Transverse colon (tissue), 4 donors: ENCODE data around the gene ZBTB46. TPM values are rescaled to one million over a fixed set of nuclear protein-coding genes. Genes with fewer than 3 reads are reported as not detected.

Source experiments
- DNase-seq: peaks from one replicate; pipeline ENCODE4 v3.0.0-alpha.2; 2019
- H3K27ac ChIP-seq, 4 donors: fragments of 200-600 bp; sonication (generic); 2 replicates each; pipeline ENCODE4 v1.5.1; 2016 to 2018; ENCODE audit warnings: inconsistent platforms in 4 of 4
- H3K27me3 ChIP-seq: fragments of 200-600 bp; sonication (generic); 2 replicates; pipeline ENCODE4 v1.5.1; 2017; ENCODE audit warnings: inconsistent platforms
- H3K36me3 ChIP-seq, 4 donors: fragments of 200-600 bp; sonication (generic); 2 replicates each; pipeline ENCODE4 v1.5.1; 2017 to 2019; ENCODE audit warnings: inconsistent platforms in 4 of 4
- H3K4me1 ChIP-seq, 4 donors: fragments of 200-600 bp; sonication (generic); 2 replicates each; pipeline ENCODE4 v1.5.1; 2017 to 2020; ENCODE audit warnings: inconsistent platforms in 4 of 4
- H3K4me3 ChIP-seq, 4 donors: fragments of 200-600 bp; sonication (generic); 1 replicate in 1 of 4; 2 replicates in 3 of 4; pipeline versions ENCODE4 v1.5.1 to v1.6.1; 2017 to 2019; ENCODE audit warnings: inconsistent platforms in 4 of 4
- H3K9me3 ChIP-seq, 2 donors: fragments of 200-600 bp; sonication (generic); 2 replicates each; pipeline ENCODE4 v1.5.1; 2017 to 2019; ENCODE audit warnings: inconsistent platforms in 2 of 2
- CTCF ChIP-seq, 5 experiments: fragments of 200-600 bp in 3 of 5; fragments of 450-650 bp in 2 of 5; sonication (generic) in 3 of 5; IDR thresholded peaks; 1 replicate in 2 of 5; 2 replicates in 3 of 5; pipeline ENCODE4 v1.5.1; 2016 to 2017; ENCODE audit warnings: antibody characterized with exemption in 5 of 5, inconsistent platforms in 3 of 5, mild to moderate bottlenecking in 2 of 5, moderate library complexity in 1 of 5
- EP300 ChIP-seq: sonication (generic); formaldehyde crosslinking; IDR thresholded peaks from one replicate; pipeline ENCODE4 v1.6.1; 2017; ENCODE audit warnings: antibody characterized with exemption, low read depth
- POLR2A ChIP-seq: fragments of 450-650 bp; IDR thresholded peaks from one replicate; pipeline ENCODE4 v1.6.1; 2016; ENCODE audit warnings: antibody characterized with exemption, mild to moderate bottlenecking, moderate library complexity
- POLR2AphosphoS5 ChIP-seq, 3 donors: sonication (generic); formaldehyde crosslinking; IDR thresholded peaks; one replicate each; pipeline ENCODE4 v1.6.1; 2016; ENCODE audit warnings: antibody characterized with exemption in 3 of 3
- WGBS, 2 donors: methylation state at CpG; one replicate each; pipeline ENCODE4 v1.1.5; 2018; ENCODE audit warnings: low coverage in 1 of 2; 5-methylcytosine and 5-hydroxymethylcytosine counted together
- in situ Hi-C, 4 donors: fragments of 200-750 bp; cut with MboI; loops; one replicate each; pipeline versions ENCODE4 v1.15.0 to v1.15.1; 2017; ENCODE audit warnings: low sequenced_read_pairs in 3 of 4, low pct_ligation_motif_present in 1 of 4, low pct_unique_long_range_greater_than_20kb in 1 of 4
- intact Hi-C: fragments of 100-400 bp; cut with DNase I; formaldehyde crosslinking; loops from one replicate; pipeline ENCODE4 v1.15.1; 2023; ENCODE audit warnings: low total_unique reads
- total RNA-seq, 4 donors: library from RNA; depleted of rRNA; stranded (reverse); fragments of >200 nt; gene quantifications; one replicate each; pipeline ENCODE4 v1.1.0, GENCODE V29; 2016

ZBTB46 gene
- total RNA-seq, 4 donors from 2014 or later, result 2.3 to 6.0 (median 5.3) TPM

GRCh38 chr20:63741354-63741675, 89.7 kb downstream of the ZBTB46 start:
- no peak for DNase-seq
- Histone ChIP-seq H3K36me3 (no peaks in the 10 kb centered on the region), H3K4me3 (peak overlapping the region in 2 of 4 donors; percentile 63 to 72), H3K27ac (peak overlapping the region; percentile 89 to 98 (median 91)), H3K4me1 (peaks cover 33 to 47% (median 43%) of the 10 kb centered on the region in 4 donors), H3K27me3 (no peaks in the 10 kb centered on the region), H3K9me3 (no peaks in the 10 kb centered on the region)
- WGBS, 2 donors, result 64% methylated on average over 3 of the region's 6 CpGs; no CpG with 5 or more reads in 1 of the 2 donors
- TF ChIP-seq CTCF (IDR thresholded peaks at IDR 0.05), result no peak
- no peak for TF ChIP-seq EP300
- TF ChIP-seq POLR2AphosphoS5 (IDR thresholded peaks at IDR 0.05), result no peak
- no peak for TF ChIP-seq POLR2A
- in situ Hi-C loops, result no loop called here
- intact Hi-C loops, result no loop called here

GRCh38 chr20:63740627-63741353, 90.3 kb downstream of the ZBTB46 start:
- WGBS, 2 donors, result 4% methylated on average over 5 of the region's 29 CpGs; no CpG with 5 or more reads in 1 of the 2 donors
- Histone ChIP-seq H3K36me3 (no peaks in the 10 kb centered on the region), H3K4me1 (peaks cover 38 to 52% (median 46%) of the 10 kb centered on the region in 4 donors), H3K27ac (peak overlapping the region; percentile 89 to 98 (median 91)), H3K9me3 (no peaks in the 10 kb centered on the region), H3K27me3 (no peaks in the 10 kb centered on the region), H3K4me3 (peak overlapping the region; percentile 9 to 72 (median 53))
- peak; percentile 93 for DNase-seq
- peak; percentile 65 to 75 (median 67) for TF ChIP-seq POLR2AphosphoS5 (IDR thresholded peaks at IDR 0.05)
- TF ChIP-seq CTCF (IDR thresholded peaks at IDR 0.05), result peak in 2 of 5 experiments; percentile 7 to 31
- no peak for TF ChIP-seq EP300
- peak; percentile 54 for TF ChIP-seq POLR2A
- in situ Hi-C loops, result no loop called here
- intact Hi-C loops, result no loop called here

- Histone ChIP-seq H3K27me3 (no peaks in the 10 kb centered on the region), H3K27ac (peak overlapping the region; percentile 89 to 98 (median 91)), H3K4me3 (peak overlapping the region; percentile 9 to 72 (median 53)), H3K9me3 (no peaks in the 10 kb centered on the region), H3K36me3 (no peaks in the 10 kb centered on the region), H3K4me1 (peaks cover 39 to 56% (median 48%) of the 10 kb centered on the region in 4 donors)
- 1% methylated on average over 54 of the region's 80 CpGs; no CpG with 5 or more reads in 1 of the 2 donors for WGBS, 2 donors
- in situ Hi-C loops, result no loop called here
- TF ChIP-seq EP300 (no peak), CTCF (IDR thresholded peaks at IDR 0.05) (no peak)
- DNase-seq, result peak; percentile 52
- intact Hi-C loops, result no loop called here
These were observed 90.9 kb downstream of the ZBTB46 start for GRCh38 chr20:63740070-63740626.

GRCh38 chr20:63739130-63740069, 91.7 kb downstream of the ZBTB46 start, which contains the start of gene SLC2A4RG:
Gene SLC2A4RG (plus strand): TSS chr20:63739776. CDS start chr20:63739913, 137 bp downstream.
- no peaks in the 10 kb centered on the region for H3K36me3 ChIP-seq
- peak within 1 kb of the TSS; percentile 89 to 98 (median 92) for H3K27ac ChIP-seq
- intact Hi-C loops, result no loop called here
- peak; percentile 87 for DNase-seq
- H3K27me3 ChIP-seq, result no peaks in the 10 kb centered on the region
- WGBS, 2 donors, result 2% methylated on average over 20 of the region's 136 CpGs; no CpG with 5 or more reads in 1 of the 2 donors
- TF ChIP-seq POLR2A (peak; percentile 3), POLR2AphosphoS5 (IDR thresholded peaks at IDR 0.05) (no peak)
- in situ Hi-C loops, result no loop called here
- no peaks in the 10 kb centered on the region for H3K9me3 ChIP-seq
- H3K4me3 ChIP-seq, result peak within 1 kb of the TSS; percentile 37 to 72 (median 53)
- H3K4me1 ChIP-seq, result peaks cover 39 to 56% (median 48%) of the 10 kb centered on the region in 4 donors
